Thoracic aorta (tissue), 2 donors: ENCODE data around the gene PGRMC1. TPM values are rescaled to one million over a fixed set of nuclear protein-coding genes. Genes with fewer than 3 reads are reported as not detected.
"Not testable (repeated sequence)": the region's sequence is repeated elsewhere in the genome, so short reads cannot be mapped to it uniquely, and the experiment has no call there.

Experiments
- ATAC-seq: fragments of 150-250 bp; one replicate; pipeline ENCODE4 v1.8.0; 2017; ENCODE audit warnings: low read depth; ENCODE audit not compliant: insufficient number of reproducible peaks, low FRiP score
- DNase-seq: peaks from one replicate; pipeline ENCODE4 v3.0.0-alpha.2; 2020; ENCODE audit warnings: low spot score
- H3K27ac ChIP-seq, 2 donors: fragments of 200-600 bp; sonication (generic); 1 replicate in 1 of 2; 2 replicates in 1 of 2; pipeline ENCODE4 v1.5.1; 2016; ENCODE audit warnings: mild to moderate bottlenecking in 2 of 2, moderate library complexity in 2 of 2
- H3K27me3 ChIP-seq: fragments of 200-600 bp; sonication (generic); replicated peaks from 2 replicates; pipeline ENCODE4 v1.6.0; 2016; ENCODE audit warnings: mild to moderate bottlenecking; ENCODE audit not compliant: insufficient read depth
- H3K36me3 ChIP-seq: fragments of 200-600 bp; sonication (generic); one replicate; pipeline ENCODE4 v1.5.1; 2016
- H3K4me1 ChIP-seq, 2 donors: fragments of 200-600 bp; sonication (generic); 1 replicate in 1 of 2; 2 replicates in 1 of 2; pipeline versions ENCODE4 v1.5.1 to v1.6.0; 2016; ENCODE audit warnings: low read depth in 2 of 2, mild to moderate bottlenecking in 1 of 2; ENCODE audit not compliant: control insufficient read depth in 1 of 2
- H3K4me3 ChIP-seq: fragments of 200-600 bp; sonication (generic); 2 replicates; pipeline ENCODE4 v1.5.1; 2016; ENCODE audit warnings: mild to moderate bottlenecking
- H3K9me3 ChIP-seq: fragments of 200-600 bp; sonication (generic); 2 replicates; pipeline ENCODE4 v1.5.1; 2016
- CTCF ChIP-seq: fragments of 200-600 bp; sonication (generic); IDR thresholded peaks from one replicate; pipeline ENCODE4 v1.5.1; 2019; ENCODE audit warnings: antibody characterized with exemption
- total RNA-seq, 2 donors: library from RNA; depleted of rRNA; stranded (reverse); fragments of >200 nt; gene quantifications; one replicate each; pipeline versions ENCODE4 v1.1.0 to v1.2.3, GENCODE V29; 2016

PGRMC1 gene
- total RNA-seq, 2 donors from 2014 or later = 105 to 135 TPM

DNA sequence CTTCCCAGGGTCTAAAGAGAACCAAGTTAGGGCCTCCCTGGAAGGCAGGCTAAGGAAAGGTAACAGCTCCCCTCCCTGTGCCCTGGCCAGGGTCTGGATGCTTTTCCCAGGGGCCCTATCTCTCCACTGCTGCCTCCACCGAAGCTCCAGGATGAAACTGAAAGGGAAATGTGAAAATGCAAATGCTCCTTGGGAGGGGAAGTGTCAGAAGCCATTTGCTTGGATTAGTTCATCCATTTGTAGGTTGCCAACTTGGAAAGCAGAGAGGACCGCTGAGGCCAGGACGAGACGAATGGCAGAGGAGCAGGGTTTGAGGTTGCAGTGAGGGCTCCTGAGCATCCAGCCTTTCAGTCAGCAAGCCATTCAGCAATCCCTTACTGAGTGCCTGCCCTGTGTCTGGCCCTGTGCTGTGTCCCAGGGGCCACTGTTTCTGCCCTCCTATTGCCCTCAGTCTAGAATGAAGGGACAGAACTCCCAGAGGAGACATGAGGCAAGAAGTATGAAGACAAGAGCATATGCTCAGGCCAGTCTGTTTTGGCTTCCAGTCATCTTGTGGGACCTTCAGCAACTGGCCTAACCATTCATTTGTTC lies 45.9 kb upstream of the PGRMC1 start:
- TF ChIP-seq CTCF = no peak
- ATAC-seq = no peak
- H3K27ac ChIP-seq = peak overlapping the region in 1 of 2 donors; percentile 41

GRCh38 chrX:119190831-119191230 lies 45.3 kb upstream of the PGRMC1 start:
- no peak for TF ChIP-seq CTCF
- H3K4me3 ChIP-seq = no peak overlapping the region
- no peaks in the 10 kb centered on the region for H3K36me3 ChIP-seq
- no peak for DNase-seq
- no peaks in the 10 kb centered on the region for H3K9me3 ChIP-seq
- peak overlapping the region in 1 of 2 donors; percentile 17 for H3K27ac ChIP-seq
- no peak for ATAC-seq
- H3K4me1 ChIP-seq = no peaks in the 10 kb centered on the region
- H3K27me3 ChIP-seq = no peaks in the 10 kb centered on the region

More for the DNA sequence above, 45.9 kb upstream of the PGRMC1 start:
- Histone ChIP-seq H3K36me3 (no peaks in the 10 kb centered on the region), H3K4me3 (no peak overlapping the region), H3K4me1 (no peaks in the 10 kb centered on the region), H3K9me3 (no peaks in the 10 kb centered on the region), H3K27me3 (no peaks in the 10 kb centered on the region)
- no peak for DNase-seq

- no peaks in the 10 kb centered on the region for H3K36me3 ChIP-seq
- DNase-seq (no peak), ATAC-seq (no peak)
- no peaks in the 10 kb centered on the region for H3K9me3 ChIP-seq
- H3K4me3 ChIP-seq = no peak overlapping the region
- H3K27ac ChIP-seq = no peak overlapping the region
- H3K27me3 ChIP-seq = no peaks in the 10 kb centered on the region
- H3K4me1 ChIP-seq = no peaks in the 10 kb centered on the region
- no peak for TF ChIP-seq CTCF
Observed at GRCh38 chrX:119194621-119195020, 41.5 kb upstream of the PGRMC1 start.

DNA sequence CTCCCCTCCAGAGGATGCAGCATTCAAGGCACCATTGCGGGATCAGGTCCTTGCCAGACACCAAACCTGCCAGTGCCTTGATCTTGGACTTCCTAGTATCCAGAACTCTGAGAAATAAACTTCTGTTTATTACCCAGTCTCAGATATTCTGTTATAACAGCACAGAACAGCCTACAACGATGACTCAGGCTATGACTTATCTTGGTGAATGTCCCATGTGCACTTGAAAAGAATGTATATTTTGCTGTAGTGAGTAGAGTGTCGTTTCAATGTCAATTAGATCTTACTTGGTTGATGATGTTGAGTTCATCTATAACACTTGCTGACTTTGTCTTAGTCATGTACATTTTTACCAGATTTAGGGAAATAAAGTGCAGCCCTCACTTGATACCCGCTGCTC lies 34.5 kb upstream of the PGRMC1 start:
- Histone ChIP-seq H3K4me1 (no peaks in the 10 kb centered on the region), H3K27me3 (no peaks in the 10 kb centered on the region), H3K27ac (no peak overlapping the region), H3K36me3 (no peaks in the 10 kb centered on the region), H3K9me3 (no peaks in the 10 kb centered on the region), H3K4me3 (no peak overlapping the region)
- ATAC-seq = no peak
- no peak for DNase-seq
- TF ChIP-seq CTCF = no peak

- ATAC-seq = no peak
Observed at GRCh38 chrX:119206203-119206602, 29.9 kb upstream of the PGRMC1 start.

GRCh38 chrX:119207483-119207882 lies 28.6 kb upstream of the PGRMC1 start:
- not testable (repeated sequence) for H3K27ac ChIP-seq, H3K4me1 ChIP-seq, ATAC-seq, H3K36me3 ChIP-seq, H3K27me3 ChIP-seq, DNase-seq, H3K9me3 ChIP-seq, H3K4me3 ChIP-seq

More at GRCh38 chrX:119206203-119206602, 29.9 kb upstream of the PGRMC1 start:
- Histone ChIP-seq H3K4me1 (no peaks in the 10 kb centered on the region), H3K4me3 (no peak overlapping the region), H3K27ac (no peak overlapping the region), H3K36me3 (no peaks in the 10 kb centered on the region), H3K27me3 (no peaks in the 10 kb centered on the region), H3K9me3 (no peaks in the 10 kb centered on the region)
- no peak for DNase-seq
- no peak for TF ChIP-seq CTCF
